Stimulated activated CD8-positive, alpha-beta memory T cell treated with anti-CD3 and anti-CD28 coated beads, Interleukin-4, amount 100 ng/mL, for 24 hours (primary cell): ENCODE data around the gene NDFIP1.

Experiments used
- DNase-seq: peaks from one replicate; pipeline ENCODE4 v3.0.0-alpha.2; 2020; ENCODE audit warnings: low read depth

The NDFIP1 gene

GRCh38 chr5:142091922-142092321 is 16.7 kb upstream of the NDFIP1 start:
- no peak for DNase-seq

DNA sequence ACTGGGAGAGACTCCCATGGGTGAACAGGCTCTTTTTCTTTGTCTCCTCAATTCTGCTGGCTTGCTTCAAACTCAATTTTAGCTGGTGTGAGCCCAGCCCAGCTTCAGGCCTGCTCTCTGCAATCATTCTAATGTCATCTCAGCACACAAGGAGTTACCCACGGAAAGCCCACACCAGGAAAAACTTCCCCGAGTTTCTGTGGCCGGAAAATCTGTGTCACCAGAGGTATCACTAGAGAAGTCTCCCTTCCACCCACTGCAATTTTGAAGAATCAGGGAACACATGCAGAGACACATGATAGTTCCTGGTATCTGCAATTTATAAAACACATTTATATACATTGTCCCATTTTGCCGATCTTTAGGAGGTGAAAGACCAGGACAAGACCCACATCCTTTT is 13.5 kb upstream of the NDFIP1 start:
- DNase-seq, result peak; percentile 44

GRCh38 chr5:142095651-142096330 is 12.8 kb upstream of the NDFIP1 start:
- DNase-seq, result peak; percentile 56

DNA sequence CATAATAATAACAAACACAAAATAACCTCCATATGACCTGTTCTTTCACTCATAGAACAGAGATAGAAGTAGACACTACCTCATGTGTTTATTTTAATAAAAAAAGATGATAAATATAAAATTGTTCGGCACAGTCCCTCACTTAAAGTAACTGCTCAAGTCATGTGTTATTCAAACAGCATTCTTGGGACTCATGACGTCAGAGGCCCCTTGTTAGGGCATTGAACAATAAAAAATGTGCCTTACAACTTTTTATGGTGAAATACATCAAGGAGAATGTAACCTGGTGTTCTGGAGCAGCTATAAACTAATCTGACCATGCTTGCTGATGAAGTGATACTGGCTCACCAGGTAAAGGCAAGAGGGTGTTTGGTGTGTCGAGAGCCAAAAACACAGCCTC is 12.2 kb upstream of the NDFIP1 start:
- DNase-seq, result no peak

DNA sequence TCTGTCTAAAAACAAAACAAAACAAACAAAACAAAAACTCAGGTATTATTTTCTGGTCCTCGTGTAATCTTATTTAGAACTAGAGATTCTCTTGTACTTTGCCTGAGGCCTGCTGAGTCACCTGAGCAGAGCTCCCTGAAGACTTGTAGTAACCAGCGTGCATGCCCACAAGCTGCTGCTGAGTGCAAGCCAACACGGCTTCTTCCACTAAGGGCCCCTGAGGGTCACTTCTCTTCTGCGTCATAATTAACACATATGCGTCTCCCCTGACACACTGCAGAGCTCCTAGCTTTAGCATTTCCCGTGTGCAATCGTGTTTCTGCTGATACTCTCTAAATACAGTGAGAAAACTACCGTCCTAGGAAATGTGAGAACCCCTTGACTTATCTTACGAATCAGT is 10.9 kb upstream of the NDFIP1 start:
- DNase-seq, result no peak

GRCh38 chr5:142098275-142098674 is 10.3 kb upstream of the NDFIP1 start:
- DNase-seq, result no peak

- DNase-seq, result no peak
Observed at GRCh38 chr5:142098931-142099330, 9.6 kb upstream of the NDFIP1 start.

DNA sequence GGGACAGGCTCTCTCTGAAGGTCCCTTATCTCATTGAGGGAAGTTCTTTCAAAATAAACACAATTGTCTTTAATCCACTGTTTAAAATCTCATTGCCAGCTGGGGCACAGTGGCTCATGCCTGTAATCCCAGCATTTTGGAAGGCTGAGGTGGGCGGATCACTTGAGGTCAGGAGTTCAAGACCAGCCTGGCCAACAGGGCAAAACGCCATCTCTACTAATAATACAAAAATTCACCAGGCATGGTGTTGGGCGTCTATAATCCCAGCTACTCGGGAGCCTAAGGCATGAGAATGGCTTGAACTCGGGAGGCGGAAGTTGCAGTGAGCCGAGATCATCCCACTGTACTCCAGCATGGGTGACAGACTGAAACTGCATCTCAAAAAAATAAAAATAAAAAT is 8.3 kb upstream of the NDFIP1 start:
- no peak for DNase-seq

GRCh38 chr5:142102980-142103740 is 5.4 kb upstream of the NDFIP1 start:
- DNase-seq, result no peak

- DNase-seq, result no peak
Observed at GRCh38 chr5:142104491-142104890, 4.1 kb upstream of the NDFIP1 start.

GRCh38 chr5:142106061-142106460 is 2.5 kb upstream of the NDFIP1 start:
- DNase-seq, result no peak

- no peak for DNase-seq
Observed at GRCh38 chr5:142107036-142107735, 1.4 kb upstream of the NDFIP1 start.

GRCh38 chr5:142107736-142108431 is 695 bp upstream of the NDFIP1 start:
- DNase-seq, result no peak

- DNase-seq, result peak; percentile 31
Observed at GRCh38 chr5:142109331-142110045, 909 bp downstream of the NDFIP1 start.

DNA sequence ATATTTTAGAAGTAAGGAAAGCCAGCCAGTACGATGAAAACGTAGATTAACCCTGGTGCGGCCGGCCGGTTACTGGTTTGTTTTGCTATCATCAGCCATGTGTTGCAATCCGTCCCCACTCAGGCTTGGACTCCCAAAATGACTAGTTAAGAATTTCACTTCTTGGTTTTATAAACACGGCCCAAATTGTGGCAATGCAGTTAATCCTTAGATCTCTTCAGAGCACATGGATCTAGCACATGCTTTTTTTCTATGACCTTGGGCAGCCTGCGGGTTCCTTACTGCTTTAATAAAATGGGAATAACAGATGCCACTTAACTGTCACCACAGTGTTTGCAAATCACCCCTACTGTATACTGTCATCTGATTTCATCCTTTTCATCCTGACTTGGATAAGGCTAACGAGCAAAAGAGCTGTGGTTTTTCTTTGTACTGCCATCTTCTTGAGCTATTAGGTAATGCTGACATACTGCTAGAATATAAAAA is 1.5 kb downstream of the NDFIP1 start:
- no peak for DNase-seq

DNA sequence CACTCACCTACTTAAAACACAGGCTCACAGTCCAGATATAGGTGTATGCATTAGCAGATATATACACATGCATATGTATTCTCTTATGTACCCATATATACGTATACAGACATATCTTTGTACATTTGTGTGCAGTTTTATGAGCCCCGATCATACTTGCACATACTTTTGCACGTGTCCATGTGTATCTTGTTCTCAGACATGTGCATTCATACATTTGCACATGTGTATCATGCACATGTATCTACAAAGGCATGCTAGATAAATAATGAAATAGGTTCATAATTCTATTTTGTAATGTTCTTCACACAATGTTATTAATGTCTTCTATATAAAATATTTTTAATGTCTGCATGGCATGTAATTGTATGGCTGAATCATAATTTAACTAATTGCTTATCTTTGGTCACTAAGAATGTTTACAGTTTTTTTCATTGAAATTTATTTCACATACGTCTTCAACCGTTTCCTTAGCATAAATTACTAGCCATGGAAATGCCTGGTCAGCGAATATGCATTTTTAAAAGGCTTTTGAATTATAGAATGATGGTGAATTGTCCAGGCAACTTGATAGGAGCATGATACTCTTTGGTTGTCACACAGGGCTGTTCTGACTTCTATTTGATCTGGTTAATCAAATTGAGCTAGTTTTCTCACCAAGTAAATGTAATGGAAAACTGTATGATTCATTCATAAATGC is 2.6 kb downstream of the NDFIP1 start:
- no peak for DNase-seq

DNA sequence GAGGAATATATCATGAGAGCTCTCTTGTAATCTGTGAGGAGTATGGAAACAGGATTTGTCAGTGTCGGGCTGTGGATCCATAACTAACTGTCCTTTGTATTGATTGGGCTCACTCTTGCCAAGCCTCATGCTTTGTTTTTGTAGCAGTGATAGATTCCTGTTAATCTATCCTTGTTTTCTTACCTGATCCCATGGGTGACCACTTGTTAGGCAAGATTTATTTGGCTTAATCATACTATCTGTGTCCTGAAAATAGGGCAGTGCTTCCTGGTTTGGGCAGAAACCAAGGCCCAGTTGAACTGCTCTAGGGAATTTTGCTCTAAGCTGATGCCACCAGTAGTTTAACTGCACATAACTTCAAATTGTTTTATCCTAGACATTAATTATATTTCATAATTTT is 6.1 kb downstream of the NDFIP1 start:
- no peak for DNase-seq

- no peak for DNase-seq
Observed at GRCh38 chr5:142115937-142116614, 7.5 kb downstream of the NDFIP1 start.

DNA sequence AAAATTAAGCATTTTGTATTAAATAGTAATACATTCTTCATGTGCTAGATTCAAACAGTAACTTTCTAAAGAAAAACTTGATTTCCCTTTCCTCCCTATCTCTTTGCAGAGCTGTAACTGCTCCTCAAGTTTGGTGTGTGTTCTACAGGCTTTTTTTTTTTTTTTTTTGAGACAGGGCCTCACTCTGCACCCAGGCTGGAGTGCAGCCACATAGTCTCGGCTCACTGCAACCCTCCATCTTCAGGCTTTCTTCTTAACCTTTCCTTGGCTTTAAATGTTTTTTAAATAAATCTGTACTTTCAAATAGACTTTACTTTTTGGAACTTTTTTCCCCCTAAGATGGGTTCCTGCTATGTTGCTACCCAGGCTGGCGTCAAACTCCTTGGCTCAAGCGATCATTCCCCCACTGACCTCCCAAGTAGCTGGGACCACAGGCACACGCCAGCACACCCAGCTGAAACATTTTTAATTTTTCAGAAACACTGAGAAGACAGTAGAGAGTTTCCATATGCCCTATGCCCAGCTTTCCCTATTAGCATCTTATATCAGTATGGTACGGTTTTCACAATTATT is 9.1 kb downstream of the NDFIP1 start:
- DNase-seq, result no peak

DNA sequence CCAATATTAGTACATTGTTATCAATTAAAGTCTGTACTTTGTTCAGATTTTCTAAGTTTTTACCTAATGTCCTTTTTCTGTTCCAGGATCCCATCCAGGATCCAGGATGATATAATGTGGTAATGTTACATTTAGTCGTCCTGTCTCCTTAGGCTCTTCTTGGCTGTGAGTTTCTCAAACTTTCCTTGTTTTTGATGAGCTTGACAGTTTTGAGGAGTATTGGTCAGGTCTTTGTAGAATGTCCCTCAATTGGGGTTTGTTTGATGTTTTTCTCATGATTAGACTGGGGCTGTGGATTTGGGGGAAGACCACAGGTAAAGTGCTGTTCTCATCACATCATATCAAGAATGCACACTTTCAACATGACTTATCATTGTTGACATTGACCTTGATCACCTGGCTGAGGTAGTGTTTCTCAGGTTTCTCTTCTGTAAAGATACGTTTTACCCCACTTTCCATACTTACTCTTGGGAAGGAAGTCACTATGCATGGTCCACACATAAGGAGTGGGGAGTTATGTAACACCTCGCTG is 9.6 kb downstream of the NDFIP1 start:
- no peak for DNase-seq
